Testis (tissue), 3 donors: ENCODE data around the gene HBP1. TPM values are rescaled to one million over a fixed set of nuclear protein-coding genes. Genes with fewer than 3 reads are reported as not detected.

Source experiments
- DNase-seq: peaks from one replicate; pipeline ENCODE4 v3.0.0-alpha.2; 2019
- H3K27ac ChIP-seq, 2 donors: fragments of 200-600 bp; sonication (generic); one replicate each; pipeline ENCODE4 v1.5.1; 2019
- H3K27me3 ChIP-seq: fragments of 200-600 bp; sonication (generic); one replicate; pipeline ENCODE4 v1.5.1; 2019
- H3K36me3 ChIP-seq: fragments of 200-600 bp; sonication (generic); one replicate; pipeline ENCODE4 v1.5.1; 2017; ENCODE audit warnings: low read depth; ENCODE audit errors: missing control alignments
- H3K4me1 ChIP-seq: fragments of 200-600 bp; sonication (generic); one replicate; pipeline ENCODE4 v1.5.1; 2019
- H3K4me3 ChIP-seq, 2 donors: fragments of 200-600 bp; sonication (generic); one replicate each; pipeline ENCODE4 v1.5.1; 2017 to 2019
- H3K9me3 ChIP-seq: fragments of 200-600 bp; sonication (generic); one replicate; pipeline ENCODE4 v1.5.1; 2017
- CTCF ChIP-seq, 3 experiments: fragments of 450-650 bp in 2 of 3; fragments of 200-600 bp in 1 of 3; sonication (generic) in 1 of 3; IDR thresholded peaks; one replicate each; pipeline ENCODE4 v1.5.1; 2016 to 2019; ENCODE audit warnings: antibody characterized with exemption in 3 of 3, mild to moderate bottlenecking in 2 of 3, moderate library complexity in 1 of 3
- POLR2A ChIP-seq: fragments of 450-650 bp; IDR thresholded peaks from one replicate; pipeline ENCODE4 v1.6.1; 2017; ENCODE audit warnings: antibody characterized with exemption, mild to moderate bottlenecking, moderate library complexity
- WGBS, 2 donors: methylation state at CpG; one replicate each; pipeline ENCODE4 v1.1.5; 2018; 5-methylcytosine and 5-hydroxymethylcytosine counted together
- intact Hi-C: fragments of 100-400 bp; cut with DNase I; formaldehyde crosslinking; loops from one replicate; pipeline ENCODE4 v1.15.1; 2023; ENCODE audit warnings: low total_unique reads
- polyA plus RNA-seq: library from polyadenylated mRNA; stranded (reverse); fragments of 350-450 nt; fragmentation: Illumina TruSeq; extraction: RNeasy Lipid Tissue Mini Kit (QIAGEN cat#74804); gene quantifications from one replicate; pipeline ENCODE4 v1.2.3, GENCODE V29; 2014; ENCODE audit warnings: low read depth, low replicate concordance; ENCODE audit not compliant: insufficient read depth
- total RNA-seq, 2 donors: library from RNA; depleted of rRNA; stranded (reverse); fragments of >200 nt; gene quantifications; one replicate each; pipeline ENCODE4 v1.2.3, GENCODE V29; 2016

HBP1 gene
- total and polyA plus RNA-seq, 3 donors from 2014 or later: 107 to 134 (median 127) TPM

DNA sequence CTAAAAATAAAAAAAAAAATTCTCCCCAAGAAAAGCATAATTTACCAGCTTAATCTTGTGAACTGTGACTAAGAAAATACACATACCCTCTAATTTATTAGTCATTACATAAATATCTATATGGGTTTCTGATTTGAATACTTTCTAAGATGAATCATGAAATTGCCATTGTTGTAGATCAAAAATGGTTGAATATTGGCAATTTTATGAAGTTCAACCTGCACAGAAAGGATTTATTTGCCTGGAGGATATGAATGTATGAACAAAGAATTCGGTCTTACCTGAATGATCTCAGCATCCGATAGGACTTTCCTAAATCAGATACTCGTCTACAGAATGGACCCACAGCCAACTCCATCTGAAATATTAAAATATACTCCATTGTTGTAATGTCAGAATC, 61.5 kb downstream of the HBP1 start:
- no peak for TF ChIP-seq POLR2A
- no peak for TF ChIP-seq CTCF (IDR thresholded peaks at IDR 0.05)
- no peaks in the 10 kb centered on the region for H3K4me1 ChIP-seq
- H3K36me3 ChIP-seq: no peaks in the 10 kb centered on the region
- intact Hi-C loops: no loop called here
- DNase-seq: no peak
- no peaks in the 10 kb centered on the region for H3K9me3 ChIP-seq
- WGBS, 2 donors: 93 to 97% methylated on average over 3 of the region's 3 CpGs
- no peaks in the 10 kb centered on the region for H3K27me3 ChIP-seq
- H3K27ac ChIP-seq: no peak overlapping the region
- no peak overlapping the region for H3K4me3 ChIP-seq

DNA sequence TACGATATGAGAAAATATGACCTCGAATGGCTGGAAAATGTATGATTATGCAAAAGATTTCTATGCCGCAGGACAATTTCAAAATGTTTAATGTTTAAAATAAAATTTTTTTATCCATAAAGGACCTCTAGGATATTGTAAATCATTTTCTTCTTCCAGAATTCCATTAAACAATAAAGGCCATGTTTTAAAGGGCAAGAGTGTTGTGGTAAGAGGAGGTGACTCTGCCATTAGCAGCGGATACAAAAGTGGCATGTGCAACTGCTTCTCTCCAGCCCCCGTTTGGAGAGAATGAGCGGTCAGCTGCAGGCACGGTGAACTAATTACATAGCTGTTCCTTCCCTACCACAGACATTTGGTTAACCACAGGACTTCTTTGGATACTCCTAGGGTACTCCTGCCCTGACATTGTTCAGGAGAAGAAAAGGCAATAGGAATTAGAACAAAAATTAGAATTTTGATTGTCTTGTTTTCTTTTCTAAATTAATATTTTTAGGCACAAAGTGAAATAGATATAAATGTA, 63.8 kb downstream of the HBP1 start:
- H3K27me3 ChIP-seq: no peaks in the 10 kb centered on the region
- no peak for TF ChIP-seq CTCF (IDR thresholded peaks at IDR 0.05)
- no peak for TF ChIP-seq POLR2A
- H3K4me1 ChIP-seq: no peaks in the 10 kb centered on the region
- no peaks in the 10 kb centered on the region for H3K36me3 ChIP-seq
- no peak overlapping the region for H3K27ac ChIP-seq
- no peaks in the 10 kb centered on the region for H3K9me3 ChIP-seq
- H3K4me3 ChIP-seq: no peak overlapping the region
- DNase-seq: no peak
- 91 to 93% methylated on average over 7 of the region's 7 CpGs for WGBS, 2 donors
- intact Hi-C loops: no loop called here

- no peak for DNase-seq
- Histone ChIP-seq H3K4me3 (no peak overlapping the region), H3K36me3 (no peaks in the 10 kb centered on the region), H3K9me3 (no peaks in the 10 kb centered on the region), H3K4me1 (no peaks in the 10 kb centered on the region), H3K27me3 (no peaks in the 10 kb centered on the region), H3K27ac (no peak overlapping the region)
- 72 to 73% methylated on average over 4 of the region's 4 CpGs for WGBS, 2 donors
- intact Hi-C loops: no loop called here
- TF ChIP-seq POLR2A (no peak), CTCF (IDR thresholded peaks at IDR 0.05) (no peak)
These were observed 64.4 kb downstream of the HBP1 start for GRCh38 chr7:107233174-107233573.

DNA sequence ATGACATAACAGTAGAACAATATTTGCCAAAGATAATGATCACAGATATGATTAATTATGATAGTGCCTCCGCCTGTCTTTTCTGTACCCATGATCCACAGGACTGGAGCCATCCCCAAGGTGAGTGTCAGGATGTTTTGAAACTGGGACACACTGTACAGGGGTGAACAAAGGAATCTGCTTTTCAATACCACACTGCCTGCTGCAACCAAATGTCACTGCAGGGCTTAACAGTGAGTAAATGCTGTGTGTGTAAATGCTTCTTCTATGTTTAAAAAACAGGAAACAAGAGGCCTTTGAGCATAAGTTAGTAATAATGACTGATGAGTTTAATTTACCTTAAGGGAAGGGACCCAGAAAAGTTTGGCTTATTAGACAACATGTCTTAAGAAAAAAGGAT, 65.2 kb downstream of the HBP1 start:
- Histone ChIP-seq H3K27ac (no peak overlapping the region), H3K27me3 (no peaks in the 10 kb centered on the region), H3K4me1 (no peaks in the 10 kb centered on the region), H3K9me3 (no peaks in the 10 kb centered on the region), H3K4me3 (no peak overlapping the region), H3K36me3 (no peaks in the 10 kb centered on the region)
- intact Hi-C loops: no loop called here
- WGBS, 2 donors: 93 to 100% methylated on average over 1 of the region's 1 CpG
- DNase-seq: no peak
- no peak for TF ChIP-seq CTCF (IDR thresholded peaks at IDR 0.05)
- no peak for TF ChIP-seq POLR2A

DNA sequence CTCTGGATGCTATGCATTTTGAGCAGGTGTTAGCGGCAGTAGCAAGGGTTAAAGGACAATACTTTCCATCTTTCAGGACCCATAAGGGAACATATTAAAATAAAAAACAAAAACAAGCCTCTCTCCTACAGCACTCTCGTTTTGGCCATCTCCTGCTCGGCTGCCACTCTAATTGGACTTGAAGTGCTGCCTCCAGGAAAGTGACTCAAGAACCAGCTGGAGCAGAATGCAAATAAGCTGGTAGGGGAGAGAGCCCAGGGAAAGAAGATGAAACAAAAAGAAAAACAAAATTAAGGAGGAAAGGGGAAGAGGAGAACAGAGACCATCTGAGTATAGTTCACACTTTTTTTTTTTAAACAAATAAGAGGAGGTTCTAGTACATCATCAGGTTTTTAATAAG, 65.6 kb downstream of the HBP1 start:
- no peak for DNase-seq
- Histone ChIP-seq H3K4me3 (no peak overlapping the region), H3K27me3 (no peaks in the 10 kb centered on the region), H3K27ac (no peak overlapping the region), H3K36me3 (no peaks in the 10 kb centered on the region), H3K4me1 (no peaks in the 10 kb centered on the region), H3K9me3 (no peaks in the 10 kb centered on the region)
- TF ChIP-seq CTCF (IDR thresholded peaks at IDR 0.05): no peak
- no peak for TF ChIP-seq POLR2A
- intact Hi-C loops: no loop called here
- WGBS, 2 donors: 80 to 86% methylated on average over 3 of the region's 3 CpGs
